Measurements from ENCODE around the gene PRPH.
"Not testable (repeated sequence)": the region's sequence is repeated elsewhere in the genome, so short reads cannot be mapped to it uniquely, and the experiment has no call there.

DNA sequence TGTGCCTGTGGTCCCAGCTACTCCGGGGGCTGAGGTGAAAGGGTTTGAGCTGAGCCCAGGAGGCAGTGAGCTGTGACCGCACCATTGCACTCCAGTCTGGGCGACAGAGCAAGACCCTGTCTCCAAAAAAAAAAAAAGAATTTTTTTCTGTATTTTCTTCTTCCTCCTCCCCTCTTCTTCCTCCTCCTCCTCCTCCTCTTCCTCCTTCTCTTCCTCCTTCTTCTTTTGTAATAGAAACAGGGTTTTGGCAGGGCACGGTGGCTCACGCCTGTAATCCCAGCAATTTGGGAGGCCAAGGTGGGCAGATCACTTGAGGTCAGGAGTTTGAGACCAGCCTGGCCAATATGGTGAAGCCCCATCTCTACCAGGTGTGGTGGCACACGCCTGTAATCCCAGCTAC is 14.4 kb upstream of the PRPH start:
- TF ChIP-seq EGR1 (IDR thresholded peaks at IDR 0.05; ENCODE audit: borderline replicate concordance in 1 of 2, low read depth in 2 of 2, low read length in 2 of 2); NFIC (IDR thresholded peaks at IDR 0.05; ENCODE audit: low read depth, low read length); NR2C1 (IDR thresholded peaks at IDR 0.05); POLR2A (IDR thresholded peaks at IDR 0.05; ENCODE audit: low read depth, low read length): not testable (repeated sequence)
- TF ChIP-seq, protein P1, sequence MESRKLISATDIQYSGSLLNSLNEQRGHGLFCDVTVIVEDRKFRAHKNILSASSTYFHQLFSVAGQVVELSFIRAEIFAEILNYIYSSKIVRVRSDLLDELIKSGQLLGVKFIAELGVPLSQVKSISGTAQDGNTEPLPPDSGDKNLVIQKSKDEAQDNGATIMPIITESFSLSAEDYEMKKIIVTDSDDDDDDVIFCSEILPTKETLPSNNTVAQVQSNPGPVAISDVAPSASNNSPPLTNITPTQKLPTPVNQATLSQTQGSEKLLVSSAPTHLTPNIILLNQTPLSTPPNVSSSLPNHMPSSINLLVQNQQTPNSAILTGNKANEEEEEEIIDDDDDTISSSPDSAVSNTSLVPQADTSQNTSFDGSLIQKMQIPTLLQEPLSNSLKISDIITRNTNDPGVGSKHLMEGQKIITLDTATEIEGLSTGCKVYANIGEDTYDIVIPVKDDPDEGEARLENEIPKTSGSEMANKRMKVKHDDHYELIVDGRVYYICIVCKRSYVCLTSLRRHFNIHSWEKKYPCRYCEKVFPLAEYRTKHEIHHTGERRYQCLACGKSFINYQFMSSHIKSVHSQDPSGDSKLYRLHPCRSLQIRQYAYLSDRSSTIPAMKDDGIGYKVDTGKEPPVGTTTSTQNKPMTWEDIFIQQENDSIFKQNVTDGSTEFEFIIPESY (IDR thresholded peaks at IDR 0.05): not testable (repeated sequence)
